Tibial artery (tissue), 4 donors: ENCODE results near the gene HRH2.

Source experiments
- DNase-seq, 2 donors: peaks; one replicate each; pipeline ENCODE4 v3.0.0-alpha.2; 2019
- H3K27ac ChIP-seq, 2 donors: fragments of 200-600 bp; sonication (generic) in 1 of 2; 1 replicate in 1 of 2; 2 replicates in 1 of 2; pipeline ENCODE4 v1.5.1; 2018 to 2019; ENCODE audit warnings: mild to moderate bottlenecking in 1 of 2
- H3K27me3 ChIP-seq, 2 donors: fragments of 200-600 bp; sonication (generic) in 1 of 2; one replicate each; pipeline versions ENCODE4 v1.5.1 to v1.6.0; 2016 to 2019
- H3K36me3 ChIP-seq, 3 donors: fragments of 200-600 bp; sonication (generic) in 2 of 3; one replicate each; pipeline ENCODE4 v1.5.1; 2016 to 2019; ENCODE audit warnings: mild to moderate bottlenecking in 2 of 3
- H3K4me1 ChIP-seq, 4 donors: fragments of 200-600 bp; sonication (generic) in 2 of 4; 1 replicate in 3 of 4; 2 replicates in 1 of 4; pipeline ENCODE4 v1.5.1; 2016 to 2019
- H3K4me3 ChIP-seq, 2 donors: fragments of 200-600 bp; sonication (generic) in 1 of 2; 1 replicate in 1 of 2; 2 replicates in 1 of 2; pipeline ENCODE4 v1.5.1; 2018 to 2019; ENCODE audit warnings: mild to moderate bottlenecking in 2 of 2
- H3K9me3 ChIP-seq, 3 donors: fragments of 200-600 bp; sonication (generic) in 1 of 3; one replicate each; pipeline ENCODE4 v1.5.1; 2016 to 2019
- intact Hi-C: fragments of 100-400 bp; cut with DNase I; formaldehyde crosslinking; loops from one replicate; pipeline ENCODE4 v1.15.0; 2023; ENCODE audit warnings: low total_unique reads
- TF ChIP-seq, protein P1 (sequence below), 2 experiments: fragments of 200-600 bp in 1 of 2; fragments of 450-650 bp in 1 of 2; IDR thresholded peaks; one replicate each; pipeline ENCODE4 v1.5.1; 2017 to 2019; ENCODE audit warnings: antibody characterized with exemption in 2 of 2, mild to moderate bottlenecking in 1 of 2, moderate library complexity in 1 of 2

HRH2 gene, protein sequence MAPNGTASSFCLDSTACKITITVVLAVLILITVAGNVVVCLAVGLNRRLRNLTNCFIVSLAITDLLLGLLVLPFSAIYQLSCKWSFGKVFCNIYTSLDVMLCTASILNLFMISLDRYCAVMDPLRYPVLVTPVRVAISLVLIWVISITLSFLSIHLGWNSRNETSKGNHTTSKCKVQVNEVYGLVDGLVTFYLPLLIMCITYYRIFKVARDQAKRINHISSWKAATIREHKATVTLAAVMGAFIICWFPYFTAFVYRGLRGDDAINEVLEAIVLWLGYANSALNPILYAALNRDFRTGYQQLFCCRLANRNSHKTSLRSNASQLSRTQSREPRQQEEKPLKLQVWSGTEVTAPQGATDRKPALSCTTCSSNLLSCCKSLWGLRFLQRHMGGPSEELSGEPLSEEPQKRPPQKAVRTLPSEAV

GRCh38 chr5:175657593-175658271 lies at the start of gene HRH2:
HRH2 (plus strand) TSS chr5:175658071; CDS start chr5:175683234, 25,163 bp downstream.
- peak within 1 kb of the TSS; percentile 52 to 59 for H3K27ac ChIP-seq
- no peaks in the 10 kb centered on the region for H3K36me3 ChIP-seq
- TF ChIP-seq, protein P1, sequence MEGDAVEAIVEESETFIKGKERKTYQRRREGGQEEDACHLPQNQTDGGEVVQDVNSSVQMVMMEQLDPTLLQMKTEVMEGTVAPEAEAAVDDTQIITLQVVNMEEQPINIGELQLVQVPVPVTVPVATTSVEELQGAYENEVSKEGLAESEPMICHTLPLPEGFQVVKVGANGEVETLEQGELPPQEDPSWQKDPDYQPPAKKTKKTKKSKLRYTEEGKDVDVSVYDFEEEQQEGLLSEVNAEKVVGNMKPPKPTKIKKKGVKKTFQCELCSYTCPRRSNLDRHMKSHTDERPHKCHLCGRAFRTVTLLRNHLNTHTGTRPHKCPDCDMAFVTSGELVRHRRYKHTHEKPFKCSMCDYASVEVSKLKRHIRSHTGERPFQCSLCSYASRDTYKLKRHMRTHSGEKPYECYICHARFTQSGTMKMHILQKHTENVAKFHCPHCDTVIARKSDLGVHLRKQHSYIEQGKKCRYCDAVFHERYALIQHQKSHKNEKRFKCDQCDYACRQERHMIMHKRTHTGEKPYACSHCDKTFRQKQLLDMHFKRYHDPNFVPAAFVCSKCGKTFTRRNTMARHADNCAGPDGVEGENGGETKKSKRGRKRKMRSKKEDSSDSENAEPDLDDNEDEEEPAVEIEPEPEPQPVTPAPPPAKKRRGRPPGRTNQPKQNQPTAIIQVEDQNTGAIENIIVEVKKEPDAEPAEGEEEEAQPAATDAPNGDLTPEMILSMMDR (IDR thresholded peaks at IDR 0.05) = no peak
- DNase-seq = peak; percentile 33 to 72
- peaks cover 0 to 28% of the 10 kb centered on the region in 2 donors for H3K27me3 ChIP-seq
- no peaks in the 10 kb centered on the region for H3K9me3 ChIP-seq
- H3K4me3 ChIP-seq = peak within 1 kb of the TSS; percentile 58 to 70
- peaks cover 0 to 22% (median 14%) of the 10 kb centered on the region in 4 donors for H3K4me1 ChIP-seq
- intact Hi-C loops = no loop called here

DNA sequence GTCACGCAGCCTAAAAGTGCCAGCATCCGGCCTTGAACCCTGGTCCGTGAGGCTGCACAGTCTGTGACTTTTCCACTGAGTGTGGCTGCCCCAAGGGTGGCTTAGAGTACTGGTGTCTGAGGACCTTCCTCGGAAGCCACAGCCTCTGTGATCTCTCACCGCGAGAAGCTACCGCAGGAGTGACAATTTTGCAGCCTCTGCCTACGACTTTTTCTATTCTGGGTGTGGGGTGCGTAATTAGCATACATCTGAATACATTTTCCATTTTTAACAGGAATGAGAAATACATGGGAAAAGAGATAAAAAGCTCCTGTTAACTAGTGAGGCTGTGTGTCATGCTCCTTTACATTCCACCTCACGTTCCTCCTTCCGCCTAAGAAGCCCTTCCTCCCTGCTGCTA lies 48.3 kb upstream of the HRH2 start:
- H3K27ac ChIP-seq = no peak overlapping the region
- no peak for DNase-seq
- intact Hi-C loops = no loop called here

DNA sequence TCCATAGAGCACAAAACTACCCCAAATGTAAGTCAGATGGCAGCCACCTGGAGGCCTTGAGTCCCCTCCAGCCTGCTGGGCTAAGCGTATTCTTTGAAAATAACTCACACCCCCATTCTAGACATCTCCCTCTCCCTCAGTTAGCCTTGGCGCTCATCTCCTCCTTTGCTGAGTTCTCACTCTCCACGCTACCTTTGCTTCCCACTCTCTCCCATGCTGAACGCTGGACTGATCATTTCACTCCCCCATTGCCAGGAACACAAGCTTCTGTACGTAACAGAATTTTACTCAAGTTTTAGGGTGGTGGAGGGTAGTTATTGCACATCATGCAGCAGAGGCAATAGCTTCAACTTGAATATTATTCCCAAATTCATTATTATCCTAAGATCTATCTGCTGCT lies 47.5 kb upstream of the HRH2 start:
- Histone ChIP-seq H3K4me3 (no peak overlapping the region), H3K4me1 (peaks cover 0 to 14% (median 1%) of the 10 kb centered on the region in 4 donors), H3K9me3 (no peaks in the 10 kb centered on the region), H3K27me3 (no peaks in the 10 kb centered on the region), H3K36me3 (no peaks in the 10 kb centered on the region), H3K27ac (no peak overlapping the region)
- no peak for DNase-seq
- TF ChIP-seq, protein P1 (IDR thresholded peaks at IDR 0.05) = no peak
- intact Hi-C loops = no loop called here

More for the DNA sequence above, 48.3 kb upstream of the HRH2 start:
- H3K4me1 ChIP-seq = peaks cover 0 to 10% (median 1%) of the 10 kb centered on the region in 4 donors
- TF ChIP-seq, protein P1 (IDR thresholded peaks at IDR 0.05) = no peak
- H3K27me3 ChIP-seq = no peaks in the 10 kb centered on the region
- H3K36me3 ChIP-seq = no peaks in the 10 kb centered on the region
- H3K9me3 ChIP-seq = no peaks in the 10 kb centered on the region
- H3K4me3 ChIP-seq = no peak overlapping the region

- intact Hi-C loops = no loop called here
- no peaks in the 10 kb centered on the region for H3K27me3 ChIP-seq
- H3K4me3 ChIP-seq = no peak overlapping the region
- H3K27ac ChIP-seq = no peak overlapping the region
- H3K9me3 ChIP-seq = no peaks in the 10 kb centered on the region
- no peak for DNase-seq
- peaks cover 0 to 14% (median 1%) of the 10 kb centered on the region in 4 donors for H3K4me1 ChIP-seq
- no peaks in the 10 kb centered on the region for H3K36me3 ChIP-seq
- TF ChIP-seq, protein P1 (IDR thresholded peaks at IDR 0.05) = no peak
Measured at GRCh38 chr5:175610898-175611297, 47.0 kb upstream of the HRH2 start.

DNA sequence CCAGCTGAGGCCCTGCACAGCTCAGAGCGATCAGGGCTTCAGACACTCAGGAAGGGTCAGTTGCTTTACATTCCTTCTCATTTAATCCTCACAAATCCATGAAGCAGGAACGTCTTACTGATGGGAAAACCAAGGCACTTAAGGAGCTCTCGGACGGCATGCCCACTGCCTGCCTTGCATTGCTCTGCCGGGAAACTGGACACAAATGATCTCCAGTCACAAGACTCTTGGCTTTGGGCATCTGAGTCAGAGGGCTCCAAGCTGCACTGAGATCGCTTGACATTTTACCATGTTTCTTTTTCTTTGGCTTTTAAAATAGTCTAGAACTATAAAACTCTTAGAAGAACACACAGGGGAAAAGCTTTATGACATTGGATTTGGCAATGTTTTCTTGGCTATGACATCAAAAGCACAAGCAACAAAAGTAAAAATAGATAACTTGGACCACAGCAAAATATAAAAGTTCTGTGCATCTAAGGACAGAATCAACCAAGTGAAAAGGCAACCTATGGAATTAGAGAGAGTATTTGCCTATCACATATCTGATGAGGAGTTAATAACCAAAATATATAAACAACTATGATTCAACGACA lies 43.6 kb upstream of the HRH2 start:
- Histone ChIP-seq H3K27me3 (peaks cover 0 to 4% of the 10 kb centered on the region in 2 donors), H3K27ac (peak overlapping the region; percentile 59 to 64), H3K4me3 (no peak overlapping the region), H3K4me1 (peaks cover 0 to 14% (median 1%) of the 10 kb centered on the region in 4 donors), H3K9me3 (no peaks in the 10 kb centered on the region), H3K36me3 (no peaks in the 10 kb centered on the region)
- intact Hi-C loops = no loop called here
- DNase-seq = no peak
- TF ChIP-seq, protein P1 (IDR thresholded peaks at IDR 0.05) = no peak
